Stimulated activated naive CD4-positive, alpha-beta T cell (primary cell): ENCODE measurements around the gene AP3B1.

ENCODE experiments used
- DNase-seq, 6 experiments: peaks; one replicate each; lab custom pipeline; 2025; lab: John Stamatoyannopoulos, UW

Gene AP3B1, protein sequence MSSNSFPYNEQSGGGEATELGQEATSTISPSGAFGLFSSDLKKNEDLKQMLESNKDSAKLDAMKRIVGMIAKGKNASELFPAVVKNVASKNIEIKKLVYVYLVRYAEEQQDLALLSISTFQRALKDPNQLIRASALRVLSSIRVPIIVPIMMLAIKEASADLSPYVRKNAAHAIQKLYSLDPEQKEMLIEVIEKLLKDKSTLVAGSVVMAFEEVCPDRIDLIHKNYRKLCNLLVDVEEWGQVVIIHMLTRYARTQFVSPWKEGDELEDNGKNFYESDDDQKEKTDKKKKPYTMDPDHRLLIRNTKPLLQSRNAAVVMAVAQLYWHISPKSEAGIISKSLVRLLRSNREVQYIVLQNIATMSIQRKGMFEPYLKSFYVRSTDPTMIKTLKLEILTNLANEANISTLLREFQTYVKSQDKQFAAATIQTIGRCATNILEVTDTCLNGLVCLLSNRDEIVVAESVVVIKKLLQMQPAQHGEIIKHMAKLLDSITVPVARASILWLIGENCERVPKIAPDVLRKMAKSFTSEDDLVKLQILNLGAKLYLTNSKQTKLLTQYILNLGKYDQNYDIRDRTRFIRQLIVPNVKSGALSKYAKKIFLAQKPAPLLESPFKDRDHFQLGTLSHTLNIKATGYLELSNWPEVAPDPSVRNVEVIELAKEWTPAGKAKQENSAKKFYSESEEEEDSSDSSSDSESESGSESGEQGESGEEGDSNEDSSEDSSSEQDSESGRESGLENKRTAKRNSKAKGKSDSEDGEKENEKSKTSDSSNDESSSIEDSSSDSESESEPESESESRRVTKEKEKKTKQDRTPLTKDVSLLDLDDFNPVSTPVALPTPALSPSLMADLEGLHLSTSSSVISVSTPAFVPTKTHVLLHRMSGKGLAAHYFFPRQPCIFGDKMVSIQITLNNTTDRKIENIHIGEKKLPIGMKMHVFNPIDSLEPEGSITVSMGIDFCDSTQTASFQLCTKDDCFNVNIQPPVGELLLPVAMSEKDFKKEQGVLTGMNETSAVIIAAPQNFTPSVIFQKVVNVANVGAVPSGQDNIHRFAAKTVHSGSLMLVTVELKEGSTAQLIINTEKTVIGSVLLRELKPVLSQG

DNA sequence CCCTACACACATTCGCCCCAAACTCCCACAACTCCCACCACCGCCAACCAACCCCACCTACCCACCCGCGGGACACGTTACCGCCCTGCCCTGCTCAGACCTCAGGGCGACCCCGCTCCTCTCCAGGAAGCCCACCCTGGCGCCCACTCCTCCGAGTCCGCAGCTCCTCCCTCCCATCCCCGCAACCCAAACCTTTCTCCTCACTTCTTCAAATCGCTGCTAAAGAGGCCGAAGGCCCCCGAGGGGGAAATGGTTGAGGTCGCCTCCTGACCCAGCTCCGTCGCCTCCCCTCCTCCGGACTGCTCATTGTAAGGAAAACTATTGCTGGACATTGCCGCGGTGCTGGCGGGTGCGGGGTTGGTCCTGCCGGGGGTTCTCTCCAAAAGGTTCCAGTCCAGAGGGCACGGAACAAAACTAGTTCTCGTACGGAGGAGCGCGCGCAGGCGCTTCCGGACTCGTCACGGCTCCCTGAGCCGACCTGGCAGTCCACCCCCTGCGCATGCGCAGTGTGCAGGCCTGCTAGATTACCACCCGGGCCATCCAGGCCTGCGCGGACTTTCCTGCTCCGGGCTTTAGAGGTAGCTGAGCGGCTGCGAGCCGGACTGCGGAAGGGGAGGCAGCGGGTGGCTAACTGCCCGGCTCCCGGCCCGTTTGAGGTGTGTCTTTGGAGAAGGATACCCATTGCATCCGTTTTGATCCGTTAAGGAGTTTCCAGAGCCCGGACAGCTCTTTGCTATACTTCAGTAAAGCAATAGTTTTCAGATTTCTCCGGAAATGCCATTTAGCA is at the start of gene AP3B1:
Gene AP3B1 (minus strand): TSS at position 451 of the 787 bp plus-strand sequence. CDS start 119 bp downstream, at position 332.
- DNase-seq, result peak; percentile 91 to 96 (median 95)

DNA sequence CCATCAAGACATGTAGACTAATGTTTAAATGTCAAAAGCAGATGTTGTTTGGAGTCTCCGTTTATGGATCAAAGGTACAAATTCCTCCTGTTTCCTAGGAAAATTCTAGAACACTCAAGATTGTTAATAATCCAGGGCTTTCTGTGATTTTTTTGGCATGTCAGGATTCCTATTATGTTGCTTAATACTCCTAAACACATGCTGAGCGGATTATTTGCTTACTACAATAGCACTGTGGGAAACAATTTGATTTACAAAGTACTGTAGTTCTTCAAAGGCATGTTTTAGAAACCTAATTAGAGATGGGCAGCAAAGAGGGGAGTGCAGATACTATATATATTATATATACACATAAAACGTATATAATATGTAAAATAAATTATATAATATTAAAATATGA is 46.9 kb upstream of the AP3B1 start:
- DNase-seq, result no peak

DNA sequence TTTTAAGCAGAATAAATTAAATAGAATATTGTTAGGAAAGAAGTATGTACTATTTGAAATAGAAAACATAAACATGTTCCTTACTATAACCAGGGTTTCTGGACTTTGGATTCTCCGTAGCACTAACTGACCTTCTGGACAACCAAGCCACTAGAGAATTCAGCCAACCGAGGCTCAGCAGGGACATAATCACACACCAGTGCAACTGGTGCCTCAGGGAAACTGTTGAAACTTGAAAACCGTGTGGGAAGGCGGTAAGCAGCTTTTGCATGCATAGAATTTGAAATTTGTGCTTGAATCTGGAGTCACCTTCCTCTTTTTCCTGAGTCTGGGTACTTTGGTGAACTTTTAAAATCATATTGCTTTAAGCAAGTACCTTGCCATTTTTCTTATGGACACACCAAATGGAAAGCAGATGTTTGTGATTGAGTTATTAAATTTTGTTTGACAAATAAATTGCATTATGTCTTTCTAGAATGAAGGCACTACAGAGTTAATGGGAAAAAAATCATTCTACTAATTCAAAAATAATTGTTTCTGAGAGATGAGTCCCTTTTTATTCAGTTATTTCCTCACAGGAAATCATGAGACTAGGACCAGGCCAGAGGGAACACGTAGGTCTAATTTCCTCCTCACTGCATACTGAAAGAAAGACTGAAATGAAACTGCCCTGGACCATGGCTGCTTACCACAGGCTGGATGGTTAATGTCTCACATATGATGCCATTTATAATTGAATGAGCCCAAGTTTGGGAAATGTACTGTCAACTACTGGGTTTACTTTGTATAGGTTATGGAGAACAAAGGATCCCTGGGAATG is 45.3 kb upstream of the AP3B1 start:
- DNase-seq, result no peak

DNA sequence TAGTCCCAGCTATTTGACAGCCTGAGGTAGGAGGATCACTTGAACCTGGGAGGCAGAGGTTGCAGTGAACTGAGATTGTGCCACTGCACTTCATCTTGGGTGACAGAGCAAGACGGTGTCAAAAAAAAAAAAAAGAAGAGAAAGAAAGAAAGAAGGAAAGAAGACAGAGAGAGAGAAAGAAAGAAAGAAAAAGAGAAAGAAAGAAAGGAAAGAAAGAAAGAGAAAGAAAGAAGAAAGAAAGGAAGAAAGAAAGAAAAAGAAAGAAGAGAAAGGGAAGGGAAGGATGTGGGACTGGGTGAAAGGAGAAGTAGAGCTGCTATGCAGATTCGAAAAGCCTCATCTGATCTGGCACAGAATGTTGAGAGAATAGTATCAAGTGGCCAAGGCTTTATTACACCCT is 42.2 kb upstream of the AP3B1 start:
- no peak for DNase-seq

DNA sequence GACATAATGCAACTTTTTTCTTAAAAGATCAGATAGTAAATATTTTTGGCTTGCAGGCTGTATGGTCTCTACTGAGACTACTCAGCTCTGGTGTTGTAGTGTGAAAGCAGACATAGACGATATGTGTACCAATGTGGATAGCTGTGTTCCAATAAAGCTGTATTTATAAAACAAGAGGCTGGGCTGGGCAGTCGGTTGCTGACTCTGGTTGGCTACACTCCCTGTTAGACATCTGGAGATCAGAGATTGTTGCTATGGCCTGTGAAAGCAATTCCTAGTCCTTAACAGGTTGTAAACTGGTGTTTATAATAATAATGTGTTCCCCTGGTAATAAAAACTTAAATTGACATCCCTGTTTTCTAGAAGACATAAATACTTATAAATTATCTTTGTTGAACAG is 41.5 kb upstream of the AP3B1 start:
- no peak for DNase-seq

- no peak for DNase-seq
Measured at GRCh38 chr5:78334811-78335210, 40.3 kb upstream of the AP3B1 start.

DNA sequence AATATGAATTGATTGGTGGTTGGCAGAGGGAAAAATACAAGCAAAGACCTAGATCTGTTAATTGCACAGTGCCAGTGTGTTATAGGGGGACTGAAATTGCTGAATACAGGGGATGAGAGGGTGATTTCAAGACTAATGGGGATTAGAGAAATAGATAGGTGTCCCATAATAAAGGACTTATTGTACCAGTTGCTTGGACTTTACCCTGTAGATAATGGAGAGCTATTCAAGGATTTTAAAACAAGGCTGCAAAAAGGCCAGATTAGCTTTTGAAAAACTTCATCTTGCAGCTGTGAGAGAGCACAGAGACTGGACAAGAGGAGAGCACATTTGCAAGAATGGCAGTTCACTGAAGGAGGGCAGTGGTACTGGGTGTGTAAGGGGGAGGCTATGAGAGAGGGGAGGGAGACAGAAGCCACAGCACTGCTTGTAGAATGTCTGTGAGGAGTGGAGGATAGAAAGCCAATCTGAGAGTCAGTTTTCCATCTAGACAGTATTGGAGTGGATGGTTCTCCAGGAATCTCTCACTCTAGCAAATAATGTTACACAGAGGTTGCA is 37.1 kb upstream of the AP3B1 start:
- DNase-seq, result no peak

GRCh38 chr5:78328585-78329173 is 34.2 kb upstream of the AP3B1 start:
- DNase-seq, result no peak

- DNase-seq, result no peak
Measured at GRCh38 chr5:78327761-78328510, 33.4 kb upstream of the AP3B1 start.

DNA sequence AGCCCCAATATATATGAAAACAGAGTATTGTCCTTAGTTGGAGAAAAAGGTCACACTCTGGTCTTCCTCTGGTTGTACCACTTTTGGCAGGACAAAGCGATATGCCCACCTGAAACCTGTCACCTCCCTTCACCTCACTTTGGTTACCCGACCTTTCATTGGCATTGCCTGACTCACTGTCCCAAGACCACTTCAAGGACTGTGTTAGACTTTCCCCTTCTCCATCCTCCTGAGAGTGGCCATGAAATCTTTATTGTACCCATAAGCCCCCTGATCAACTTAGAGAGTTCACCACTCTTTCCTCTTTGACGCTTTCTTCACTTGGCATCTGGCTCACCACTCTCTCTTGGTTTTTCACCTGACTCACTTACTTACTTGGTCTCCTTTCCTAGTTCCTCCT is 32.4 kb upstream of the AP3B1 start:
- DNase-seq, result no peak

GRCh38 chr5:78323241-78323640 is 28.7 kb upstream of the AP3B1 start:
- no peak for DNase-seq

DNA sequence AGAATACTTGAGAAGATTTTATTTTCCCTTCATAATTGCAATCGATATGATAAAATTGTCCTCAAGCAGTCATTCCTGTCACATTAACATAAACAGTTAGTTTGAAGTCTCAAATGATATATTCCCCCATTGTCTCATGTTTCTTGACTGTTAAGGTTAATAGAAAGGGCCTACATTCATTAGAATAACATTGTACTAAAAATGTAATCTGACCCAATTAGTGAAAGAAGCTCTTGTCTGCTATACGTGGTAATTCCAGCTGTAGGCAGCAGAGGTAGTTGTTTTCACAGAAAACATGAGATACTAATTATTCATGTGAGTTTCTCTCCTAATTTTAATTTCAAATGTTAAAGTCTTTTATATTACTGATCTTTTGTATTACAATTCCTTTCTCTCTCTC is 25.9 kb upstream of the AP3B1 start:
- peak in 1 of 6 experiments; percentile 11 for DNase-seq

GRCh38 chr5:78318337-78318736 is 23.8 kb upstream of the AP3B1 start:
- no peak for DNase-seq

- no peak for DNase-seq
Measured at GRCh38 chr5:78317515-78317914, 23.0 kb upstream of the AP3B1 start.

GRCh38 chr5:78308703-78309102 is 14.2 kb upstream of the AP3B1 start:
- DNase-seq, result no peak

DNA sequence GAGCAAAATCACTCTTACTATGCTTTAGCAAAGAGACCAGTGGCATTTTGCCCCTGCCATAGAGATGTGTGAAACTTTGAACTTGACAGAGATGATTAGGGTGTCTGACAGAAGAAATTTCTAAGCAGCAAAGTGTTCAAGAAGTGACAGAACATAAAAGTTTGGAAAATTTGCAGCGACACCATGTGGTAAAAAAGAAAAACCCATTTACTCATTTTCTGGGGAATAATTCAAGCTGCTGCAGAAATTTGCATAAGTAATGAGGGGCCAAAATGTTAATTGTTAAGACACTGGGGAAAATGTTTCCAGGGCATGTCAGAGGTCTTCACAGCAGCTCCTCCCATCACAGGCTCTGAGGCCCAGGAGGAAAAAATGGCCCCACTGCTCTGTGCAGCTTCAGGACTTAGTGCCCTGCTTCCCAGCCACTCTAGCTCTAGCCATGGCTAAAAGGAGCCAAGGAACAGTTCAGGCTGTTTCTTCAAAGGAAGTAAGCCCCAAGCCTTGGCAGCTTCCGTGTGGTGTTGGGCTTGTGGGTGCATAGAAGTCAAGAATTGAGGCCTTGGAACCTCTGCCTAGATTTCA is 6.1 kb upstream of the AP3B1 start:
- DNase-seq, result peak in 1 of 6 experiments; percentile 3

- DNase-seq, result peak; percentile 12 to 60 (median 48)
Measured at GRCh38 chr5:78295035-78295961, 800 bp upstream of the AP3B1 start.

GRCh38 chr5:78293851-78294247 is 649 bp downstream of the AP3B1 start:
- no peak for DNase-seq
